ENCODE data around the gene SERPINI1. TPM values are rescaled to one million over a fixed set of nuclear protein-coding genes. Genes with fewer than 3 reads are reported as not detected.

SERPINI1 gene
- total and polyA plus RNA-seq, 9 of the 15 experiments (the other 6 are each of a cell fraction or from before 2014, with no cell fraction given), result 1.6 to 9.9 (median 3.5) TPM

DNA sequence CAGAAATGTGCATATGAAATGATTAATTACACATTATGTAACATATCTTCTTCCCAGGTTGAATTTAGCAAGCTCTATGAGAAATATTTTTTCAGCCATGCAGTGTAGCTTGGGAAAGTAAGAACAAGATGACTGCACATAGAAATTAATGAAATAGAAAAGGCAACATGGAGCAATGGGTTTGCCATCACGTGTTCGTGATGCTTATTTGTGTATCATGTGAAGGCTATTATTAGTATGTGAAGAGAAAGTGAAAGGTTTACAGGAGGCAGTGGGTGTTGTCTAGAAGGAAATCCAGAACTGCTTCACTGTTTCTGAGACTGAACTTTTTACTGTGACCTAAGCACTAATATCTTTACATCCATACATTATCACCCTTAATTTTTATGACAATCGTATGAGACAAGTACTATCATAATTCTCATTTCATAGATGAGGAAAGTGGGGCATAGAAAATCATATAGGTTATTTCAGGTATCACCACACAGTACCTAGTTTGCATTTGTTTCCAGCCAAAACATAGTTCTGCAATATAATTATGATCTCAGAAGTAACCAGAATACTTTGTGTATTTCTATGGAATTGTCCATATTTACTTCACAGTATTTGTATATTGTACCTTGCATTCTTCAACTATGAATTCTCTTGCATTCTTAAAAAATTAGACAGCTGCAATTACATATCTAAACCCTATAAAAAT is 14.9 kb downstream of the SERPINI1 start:
- Histone ChIP-seq H3K36me3 (ENCODE audit: control insufficient read depth, insufficient read depth, low read length) (no peaks in the 10 kb centered on the region), H3K4me1 (replicated peaks in 1 of 2; ENCODE audit: control insufficient read depth in 2 of 2, insufficient read depth in 2 of 2, low read length in 2 of 2) (no peaks in the 10 kb centered on the region), H3K9me3 (replicated peaks; ENCODE audit: control insufficient read depth, insufficient read depth, low read depth, low read length) (no peaks in the 10 kb centered on the region), H3K9ac (ENCODE audit: insufficient read depth in 1 of 2, low read depth in 2 of 2, low read length in 2 of 2) (no peak overlapping the region), H3K27ac (ENCODE audit: extremely low read depth, low read depth, low read length) (no peak overlapping the region), H3K79me2 (ENCODE audit: control insufficient read depth, insufficient read depth, low read length) (no peaks in the 10 kb centered on the region), H2AFZ (ENCODE audit: low read depth, low read length) (no peak overlapping the region), H4K20me1 (replicated peaks; ENCODE audit: control insufficient read depth, insufficient read depth, low read length) (no peaks in the 10 kb centered on the region), H3K4me3 (no peak overlapping the region), H3K9me1 (ENCODE audit: control insufficient read depth, insufficient read depth, low read length) (no peaks in the 10 kb centered on the region), H3K27me3 (ENCODE audit: control insufficient read depth in 2 of 2, insufficient read depth in 2 of 2, low read length in 2 of 2) (no peaks in the 10 kb centered on the region), H3K4me2 (ENCODE audit: insufficient read depth, low read length) (no peak overlapping the region)
- DNase-seq (ENCODE audit: extremely low read depth in 1 of 4, low spot score in 3 of 4) (no peak), ATAC-seq (no peak), FAIRE-seq (no peak)
- in situ Hi-C loops (cut with MboI) (no loop called here), intact Hi-C loops (cut with micrococcal nuclease) (no loop called here)
- BruUV-seq (replicated peaks), result no TSS peak
- ChIA-PET CTCF (ENCODE audit: low intra/inter-chr PET ratio) (no interaction called here), POLR2A (interaction anchor here (1.0 to 1.6 kb wide), 3 partner anchors 9 to 11 kb away, joined by 3 to 4 read pairs (median 3); no protein-coding TSS in a partner anchor)
- 41% methylated on average over 3 of the region's 3 CpGs for WGBS (ENCODE audit: insufficient coverage, low coverage, missing lambda C conversion rate)
- no peak for TF ChIP-seq RB1 (IDR thresholded peaks at IDR 0.05; ENCODE audit: low read depth)
- no peak for TF ChIP-seq SMARCB1 (IDR thresholded peaks at IDR 0.05; ENCODE audit: insufficient read length, low read depth)
- TF ChIP-seq ZNF695 (CRISPR knock-in tag; IDR thresholded peaks at IDR 0.05), result no peak
- TF ChIP-seq ZNF324 (CRISPR knock-in tag; IDR thresholded peaks at IDR 0.05), result no peak
- no peak for TF ChIP-seq MEIS2 (IDR thresholded peaks at IDR 0.05; ENCODE audit: partially characterized antibody)
- no peak for TF ChIP-seq SIN3B (IDR thresholded peaks at IDR 0.05; ENCODE audit: low read depth)
- TF ChIP-seq, protein P1, sequence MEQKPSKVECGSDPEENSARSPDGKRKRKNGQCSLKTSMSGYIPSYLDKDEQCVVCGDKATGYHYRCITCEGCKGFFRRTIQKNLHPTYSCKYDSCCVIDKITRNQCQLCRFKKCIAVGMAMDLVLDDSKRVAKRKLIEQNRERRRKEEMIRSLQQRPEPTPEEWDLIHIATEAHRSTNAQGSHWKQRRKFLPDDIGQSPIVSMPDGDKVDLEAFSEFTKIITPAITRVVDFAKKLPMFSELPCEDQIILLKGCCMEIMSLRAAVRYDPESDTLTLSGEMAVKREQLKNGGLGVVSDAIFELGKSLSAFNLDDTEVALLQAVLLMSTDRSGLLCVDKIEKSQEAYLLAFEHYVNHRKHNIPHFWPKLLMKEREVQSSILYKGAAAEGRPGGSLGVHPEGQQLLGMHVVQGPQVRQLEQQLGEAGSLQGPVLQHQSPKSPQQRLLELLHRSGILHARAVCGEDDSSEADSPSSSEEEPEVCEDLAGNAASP (IDR thresholded peaks at IDR 0.05), result no peak
- no peak for TF ChIP-seq NUFIP1 (IDR thresholded peaks at IDR 0.05; ENCODE audit: partially characterized antibody)
- no peak for TF ChIP-seq ZNF75A (CRISPR knock-in tag; IDR thresholded peaks at IDR 0.05)
- TF ChIP-seq, protein P2, sequence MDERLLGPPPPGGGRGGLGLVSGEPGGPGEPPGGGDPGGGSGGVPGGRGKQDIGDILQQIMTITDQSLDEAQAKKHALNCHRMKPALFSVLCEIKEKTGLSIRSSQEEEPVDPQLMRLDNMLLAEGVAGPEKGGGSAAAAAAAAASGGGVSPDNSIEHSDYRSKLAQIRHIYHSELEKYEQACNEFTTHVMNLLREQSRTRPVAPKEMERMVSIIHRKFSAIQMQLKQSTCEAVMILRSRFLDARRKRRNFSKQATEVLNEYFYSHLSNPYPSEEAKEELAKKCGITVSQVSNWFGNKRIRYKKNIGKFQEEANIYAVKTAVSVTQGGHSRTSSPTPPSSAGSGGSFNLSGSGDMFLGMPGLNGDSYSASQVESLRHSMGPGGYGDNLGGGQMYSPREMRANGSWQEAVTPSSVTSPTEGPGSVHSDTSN (CRISPR knock-in tag; IDR thresholded peaks at IDR 0.05; ENCODE audit: low read depth), result no peak
- TF ChIP-seq, protein P2 (tag; conservative IDR thresholded peaks at IDR 0.05; ENCODE audit: low read depth), result peak; percentile 65
- TF ChIP-seq FIP1L1 (IDR thresholded peaks at IDR 0.05; ENCODE audit: low read depth, low read length, poor library complexity, severe bottlenecking), result no peak
- TF ChIP-seq MEF2D (tag; conservative IDR thresholded peaks at IDR 0.05; ENCODE audit: low read depth), result peak; percentile 89
- TF ChIP-seq GABPB1 (CRISPR knock-in tag; IDR thresholded peaks at IDR 0.05), result no peak
- TF ChIP-seq, protein P3, sequence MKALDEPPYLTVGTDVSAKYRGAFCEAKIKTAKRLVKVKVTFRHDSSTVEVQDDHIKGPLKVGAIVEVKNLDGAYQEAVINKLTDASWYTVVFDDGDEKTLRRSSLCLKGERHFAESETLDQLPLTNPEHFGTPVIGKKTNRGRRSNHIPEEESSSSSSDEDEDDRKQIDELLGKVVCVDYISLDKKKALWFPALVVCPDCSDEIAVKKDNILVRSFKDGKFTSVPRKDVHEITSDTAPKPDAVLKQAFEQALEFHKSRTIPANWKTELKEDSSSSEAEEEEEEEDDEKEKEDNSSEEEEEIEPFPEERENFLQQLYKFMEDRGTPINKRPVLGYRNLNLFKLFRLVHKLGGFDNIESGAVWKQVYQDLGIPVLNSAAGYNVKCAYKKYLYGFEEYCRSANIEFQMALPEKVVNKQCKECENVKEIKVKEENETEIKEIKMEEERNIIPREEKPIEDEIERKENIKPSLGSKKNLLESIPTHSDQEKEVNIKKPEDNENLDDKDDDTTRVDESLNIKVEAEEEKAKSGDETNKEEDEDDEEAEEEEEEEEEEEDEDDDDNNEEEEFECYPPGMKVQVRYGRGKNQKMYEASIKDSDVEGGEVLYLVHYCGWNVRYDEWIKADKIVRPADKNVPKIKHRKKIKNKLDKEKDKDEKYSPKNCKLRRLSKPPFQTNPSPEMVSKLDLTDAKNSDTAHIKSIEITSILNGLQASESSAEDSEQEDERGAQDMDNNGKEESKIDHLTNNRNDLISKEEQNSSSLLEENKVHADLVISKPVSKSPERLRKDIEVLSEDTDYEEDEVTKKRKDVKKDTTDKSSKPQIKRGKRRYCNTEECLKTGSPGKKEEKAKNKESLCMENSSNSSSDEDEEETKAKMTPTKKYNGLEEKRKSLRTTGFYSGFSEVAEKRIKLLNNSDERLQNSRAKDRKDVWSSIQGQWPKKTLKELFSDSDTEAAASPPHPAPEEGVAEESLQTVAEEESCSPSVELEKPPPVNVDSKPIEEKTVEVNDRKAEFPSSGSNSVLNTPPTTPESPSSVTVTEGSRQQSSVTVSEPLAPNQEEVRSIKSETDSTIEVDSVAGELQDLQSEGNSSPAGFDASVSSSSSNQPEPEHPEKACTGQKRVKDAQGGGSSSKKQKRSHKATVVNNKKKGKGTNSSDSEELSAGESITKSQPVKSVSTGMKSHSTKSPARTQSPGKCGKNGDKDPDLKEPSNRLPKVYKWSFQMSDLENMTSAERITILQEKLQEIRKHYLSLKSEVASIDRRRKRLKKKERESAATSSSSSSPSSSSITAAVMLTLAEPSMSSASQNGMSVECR (CRISPR knock-in tag; IDR thresholded peaks at IDR 0.05), result no peak

All from K562 (cell line).